Pancreas (tissue), 10 donors: ENCODE measurements around the gene CUL3. TPM values are rescaled to one million over a fixed set of nuclear protein-coding genes. Genes with fewer than 3 reads are reported as not detected.

ENCODE experiments used
- ATAC-seq, 4 donors: fragments of 200-7000 bp; cut with Tn5 transposase; one replicate each; pipeline versions ENCODE4 v1.8.0 to v1.9.1; 2020; ENCODE audit warnings: mild to moderate bottlenecking in 4 of 4, moderate library complexity in 4 of 4
- DNase-seq, 6 donors: peaks; one replicate each; pipeline ENCODE4 v3.0.0-alpha.2; 2020
- FAIRE-seq: peaks from 2 replicates; lab custom pipeline; 2012; peaks lifted over from hg19 to GRCh38; lab: Jason Lieb, UNC
- H3K27ac ChIP-seq, 4 donors: fragments of 200-600 bp; sonication (generic); 1 replicate in 3 of 4; 2 replicates in 1 of 4; pipeline versions ENCODE4 v1.5.0 to v1.8.0; 2020
- H3K27me3 ChIP-seq, 4 donors: fragments of 200-600 bp; one replicate each; pipeline ENCODE4 v1.8.0; 2021
- H3K36me3 ChIP-seq, 3 donors: fragments of 200-600 bp; sonication (generic) in 1 of 3; one replicate each; pipeline versions ENCODE4 v1.5.0 to v1.8.0; 2020 to 2021
- H3K4me1 ChIP-seq, 3 donors: fragments of 200-600 bp; one replicate each; pipeline ENCODE4 v1.8.0; 2021
- H3K4me3 ChIP-seq, 4 donors: fragments of 200-600 bp; sonication (generic) in 2 of 4; one replicate each; pipeline versions ENCODE4 v1.5.0 to v1.8.0; 2020 to 2021
- H3K9me3 ChIP-seq, 4 donors: fragments of 200-600 bp; one replicate each; pipeline ENCODE4 v1.8.0; 2021
- CTCF ChIP-seq, 4 donors: fragments of 200-600 bp; sonication (generic) in 3 of 4; IDR thresholded peaks; one replicate each; pipeline versions ENCODE4 v1.5.0 to v1.8.0; 2021; ENCODE audit warnings: antibody characterized with exemption in 4 of 4
- WGBS, 2 donors: extraction: QIAGEN DNeasy Blood & Tissue Kit; methylation state at CpG; one replicate each; pipeline ENCODE4 v1.1.7; 2013; 5-methylcytosine and 5-hydroxymethylcytosine counted together
- intact Hi-C, 3 donors: fragments of 100-400 bp; cut with DNase I; formaldehyde crosslinking; loops; one replicate each; pipeline versions ENCODE4 v1.11.1 to v1.14.2; 2022
- polyA plus RNA-seq, 2 donors: library from polyadenylated mRNA; stranded (reverse); fragments of 200-250 nt; gene quantifications; one replicate each; pipeline ENCODE4 v1.2.3, GENCODE V29; 2013
- total RNA-seq, 6 donors: library from RNA; stranded (reverse); fragmentation: NEBNext Ultra II Directional in 4 of 6; extraction: Animal tissue kit (Norgen Biotek cat#: 25700) in 4 of 6; gene quantifications; one replicate each; pipeline versions ENCODE4 v1.2.1 to v1.2.4, GENCODE V29; 2021 to 2023
- donor health status: healthy with polysubstance abuse.
- donor health status: DM: no; HTN: no; CAD: no; lungs with moderate emphysema.
- donor health status: DM: no; HTN: no; CAD: no.
- donor health status: control.
- donor health status: control.
- donor health status: Bipolar disorder and iron deficiency.
- donor health status: DM: yes; HTN: yes; CAD: no.
- donor health status: DM: no; HTN: no; CAD: no.
- donor health status: DM: no; HTN: no; CAD: no.
- donor health status: DM: yes; HTN: yes; CAD: no.

CUL3 gene
- total and polyA plus RNA-seq, 8 donors = 32.2 to 49.5 (median 37.6) TPM

DNA sequence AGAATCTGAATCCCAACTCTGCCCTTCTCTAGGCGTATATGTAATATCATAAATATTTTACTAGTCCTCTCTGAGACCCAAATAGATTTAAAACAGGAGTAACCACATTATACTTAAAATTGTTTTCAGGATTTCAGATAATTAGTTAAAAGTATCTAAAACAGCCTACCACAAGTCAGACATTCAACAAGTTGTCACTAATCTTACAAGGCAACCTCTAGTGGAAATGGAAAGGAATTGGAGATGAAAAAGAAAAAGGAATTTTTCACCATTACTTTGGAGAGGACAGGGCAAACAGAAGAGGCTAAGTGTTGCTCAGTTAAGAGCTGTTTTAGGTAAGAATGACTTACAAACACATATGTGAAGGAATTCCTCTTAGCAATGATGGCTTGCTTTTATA lies 11.4 kb downstream of the CUL3 start:
- DNase-seq (no peak), FAIRE-seq (no peak), ATAC-seq (no peak)
- H3K9me3 ChIP-seq = no peaks in the 10 kb centered on the region
- H3K27me3 ChIP-seq = no peaks in the 10 kb centered on the region
- H3K36me3 ChIP-seq = no peaks in the 10 kb centered on the region
- H3K4me1 ChIP-seq = peaks cover 20 to 49% (median 41%) of the 10 kb centered on the region in 3 donors
- 98 to 100% methylated on average over 1 of the region's 1 CpG for WGBS, 2 donors
- intact Hi-C loops = no loop called here
- no peak for TF ChIP-seq CTCF (IDR thresholded peaks at IDR 0.05)
- H3K27ac ChIP-seq = no peak overlapping the region
- H3K4me3 ChIP-seq = no peak overlapping the region

GRCh38 chr2:224572338-224572737 lies 12.8 kb downstream of the CUL3 start:
- Histone ChIP-seq H3K4me1 (peaks cover 16 to 53% (median 41%) of the 10 kb centered on the region in 3 donors), H3K36me3 (no peaks in the 10 kb centered on the region), H3K9me3 (no peaks in the 10 kb centered on the region), H3K27ac (no peak overlapping the region), H3K27me3 (no peaks in the 10 kb centered on the region), H3K4me3 (no peak overlapping the region)
- 75 to 79% methylated on average over 4 of the region's 4 CpGs for WGBS, 2 donors
- intact Hi-C loops = no loop called here
- FAIRE-seq (no peak), DNase-seq (no peak), ATAC-seq (peak in 1 of 4 donors; percentile 24)
- TF ChIP-seq CTCF (IDR thresholded peaks at IDR 0.05) = no peak

DNA sequence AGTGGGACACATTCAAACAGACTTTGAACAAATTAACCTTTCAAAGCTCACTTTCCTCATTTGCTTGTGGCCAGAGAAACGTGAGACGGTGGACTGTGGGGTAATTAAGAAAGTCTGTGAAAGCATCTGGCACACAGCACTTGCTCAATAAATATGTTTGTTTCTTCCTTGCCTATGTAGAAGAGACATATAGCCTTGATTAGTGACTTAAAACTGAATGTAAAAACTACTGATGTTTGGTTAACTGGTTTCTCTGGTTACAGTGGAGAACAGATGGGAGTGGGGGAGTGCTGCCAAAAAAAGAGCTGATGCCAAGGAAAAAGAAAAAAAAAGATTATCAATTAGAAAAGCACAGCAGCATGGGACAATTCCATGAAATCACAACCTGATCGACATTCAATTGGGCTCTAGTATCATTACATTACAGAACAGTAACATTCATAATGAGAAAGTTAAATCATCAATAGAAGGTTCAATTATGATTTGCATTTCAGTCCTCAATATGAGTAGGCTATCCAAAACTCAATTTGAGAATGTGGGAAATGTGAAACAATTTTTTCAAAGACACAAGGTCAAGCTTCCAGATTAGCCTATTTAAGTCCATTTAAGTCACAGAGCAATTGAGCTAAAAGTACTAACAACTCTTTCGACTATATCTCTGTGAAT lies 14.7 kb downstream of the CUL3 start:
- ATAC-seq (peak; percentile 20 to 66 (median 52)), DNase-seq (peak in 1 of 6 donors; percentile 7), FAIRE-seq (peak; percentile 43)
- Histone ChIP-seq H3K9me3 (no peaks in the 10 kb centered on the region), H3K36me3 (no peaks in the 10 kb centered on the region), H3K4me1 (peaks cover 16 to 48% (median 41%) of the 10 kb centered on the region in 3 donors), H3K27ac (no peak overlapping the region), H3K27me3 (no peaks in the 10 kb centered on the region), H3K4me3 (no peak overlapping the region)
- TF ChIP-seq CTCF (IDR thresholded peaks at IDR 0.05) = no peak
- intact Hi-C loops = no loop called here
- WGBS, 2 donors = 25 to 31% methylated on average over 4 of the region's 4 CpGs

DNA sequence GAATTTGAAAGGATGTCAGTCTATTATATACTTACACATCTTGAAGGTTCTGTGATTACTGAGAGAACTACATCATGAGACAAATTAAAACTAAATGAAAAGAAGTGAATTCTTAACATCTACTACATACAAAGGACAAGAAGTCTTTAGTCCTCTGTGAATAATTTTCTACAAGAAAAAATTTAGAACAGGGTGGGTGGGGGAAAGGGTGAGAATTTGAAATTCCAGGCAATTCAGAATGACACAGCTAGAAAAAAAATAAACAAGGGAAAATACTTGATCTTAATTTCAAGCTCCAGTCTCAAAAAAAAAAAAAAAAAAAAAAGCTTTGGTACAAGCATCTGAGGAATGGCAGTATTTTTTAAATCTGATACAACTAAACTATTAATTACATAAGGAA lies 15.5 kb downstream of the CUL3 start:
- no peak for TF ChIP-seq CTCF (IDR thresholded peaks at IDR 0.05)
- FAIRE-seq (no peak), DNase-seq (no peak), ATAC-seq (no peak)
- H3K9me3 ChIP-seq = no peaks in the 10 kb centered on the region
- no peak overlapping the region for H3K4me3 ChIP-seq
- intact Hi-C loops = no loop called here
- no peak overlapping the region for H3K27ac ChIP-seq
- H3K36me3 ChIP-seq = no peaks in the 10 kb centered on the region
- peaks cover 16 to 39% (median 34%) of the 10 kb centered on the region in 3 donors for H3K4me1 ChIP-seq
- no peaks in the 10 kb centered on the region for H3K27me3 ChIP-seq

- Histone ChIP-seq H3K4me1 (peaks cover 9 to 31% (median 22%) of the 10 kb centered on the region in 3 donors), H3K9me3 (no peaks in the 10 kb centered on the region), H3K36me3 (no peaks in the 10 kb centered on the region), H3K4me3 (no peak overlapping the region), H3K27ac (no peak overlapping the region), H3K27me3 (no peaks in the 10 kb centered on the region)
- intact Hi-C loops = no loop called here
- FAIRE-seq = no peak
- no peak for TF ChIP-seq CTCF (IDR thresholded peaks at IDR 0.05)
- DNase-seq = no peak
- ATAC-seq = no peak
- 89 to 91% methylated on average over 4 of the region's 4 CpGs for WGBS, 2 donors
Observed at GRCh38 chr2:224565452-224566035, 19.6 kb downstream of the CUL3 start.
